LNCaP clone FGC (cell line): ENCODE results near the gene DENND5B.
"Not testable (repeated sequence)": the region's sequence is repeated elsewhere in the genome, so short reads cannot be mapped to it uniquely, and the experiment has no call there.

Experiments used
- DNase-seq: peaks from one replicate; pipeline ENCODE4 v3.0.0-alpha.2; 2011; ENCODE audit warnings: low read depth
- H3K4me3 ChIP-seq: 2 replicates; pipeline ENCODE4 v1.5.1; 2011; ENCODE audit warnings: mild to moderate bottlenecking, low read depth, low read length, control low read depth
- CTCF ChIP-seq: IDR thresholded peaks from 2 replicates; pipeline ENCODE4 v1.5.1; 2012; ENCODE audit warnings: mild to moderate bottlenecking; ENCODE audit not compliant: control insufficient read depth, insufficient read depth; ENCODE audit errors: extremely low read depth

The DENND5B gene

GRCh38 chr12:31408763-31409162 lies 182.2 kb downstream of the DENND5B start:
- no peak for DNase-seq
- TF ChIP-seq CTCF = no peak
- no peak overlapping the region for H3K4me3 ChIP-seq

- no peak for DNase-seq
- no peak for TF ChIP-seq CTCF
- no peak overlapping the region for H3K4me3 ChIP-seq
Measured at GRCh38 chr12:31407562-31407961, 183.4 kb downstream of the DENND5B start.

GRCh38 chr12:31406345-31406744 lies 184.6 kb downstream of the DENND5B start:
- no peak overlapping the region for H3K4me3 ChIP-seq
- no peak for DNase-seq
- no peak for TF ChIP-seq CTCF

GRCh38 chr12:31405021-31405420 lies 185.9 kb downstream of the DENND5B start:
- no peak for TF ChIP-seq CTCF
- no peak overlapping the region for H3K4me3 ChIP-seq
- no peak for DNase-seq

- DNase-seq = peak; percentile 76
- not testable (repeated sequence) for H3K4me3 ChIP-seq
- peak; percentile 87 for TF ChIP-seq CTCF
Measured at GRCh38 chr12:31403099-31403607, 187.8 kb downstream of the DENND5B start.

- TF ChIP-seq CTCF = no peak
- DNase-seq = peak; percentile 84
- no peak overlapping the region for H3K4me3 ChIP-seq
Measured at GRCh38 chr12:31393004-31393550, 197.9 kb downstream of the DENND5B start.

GRCh38 chr12:31390991-31391390 lies 199.9 kb downstream of the DENND5B start:
- TF ChIP-seq CTCF = no peak
- peak; percentile 83 for DNase-seq

More at GRCh38 chr12:31390991-31391390, 199.9 kb downstream of the DENND5B start:
- no peak overlapping the region for H3K4me3 ChIP-seq
